G401.6 (cell line): Measurements from ENCODE around the gene VAMP1.
"Not testable (repeated sequence)": the region's sequence is repeated elsewhere in the genome, so short reads cannot be mapped to it uniquely, and the experiment has no call there.

ENCODE experiments used
- FAIRE-seq: peaks from 2 replicates; lab custom pipeline; 2012; peaks lifted over from hg19 to GRCh38; lab: Jason Lieb, UNC

The VAMP1 gene

DNA sequence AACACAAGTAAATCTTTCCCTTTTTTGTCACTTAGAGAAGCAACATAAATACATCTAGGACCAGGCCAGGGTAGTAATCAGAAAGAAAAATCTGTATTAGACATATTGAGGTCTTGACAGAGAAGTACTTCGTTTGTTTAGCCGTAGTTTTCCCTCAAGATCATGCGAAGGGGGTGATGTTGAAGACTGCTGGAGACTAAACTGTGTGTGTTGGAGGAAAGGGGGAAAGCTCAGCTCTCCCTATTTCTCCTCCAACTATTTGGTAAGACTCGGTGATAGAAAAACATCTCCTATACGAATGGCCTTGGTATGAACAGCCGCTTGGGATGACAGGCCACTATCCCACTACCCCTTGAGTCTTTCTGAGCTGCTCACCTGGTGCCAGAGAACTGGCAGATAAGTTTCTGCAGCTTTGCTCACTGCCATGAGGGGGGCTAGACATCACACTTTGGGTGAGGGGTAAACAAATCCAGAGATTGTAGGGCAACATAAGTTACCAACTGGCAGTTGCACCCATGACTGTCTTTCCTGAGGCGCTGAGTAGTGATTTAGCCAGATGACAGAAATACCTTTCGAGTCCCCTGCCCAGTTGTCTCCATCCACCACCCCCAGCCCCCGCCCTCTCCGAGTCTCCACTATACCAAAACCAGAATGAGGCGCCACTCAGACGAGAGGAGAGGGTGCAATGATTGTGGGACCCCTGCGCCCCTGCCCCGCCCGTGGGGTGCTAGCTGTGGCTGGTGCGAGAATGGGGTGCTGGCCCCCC, 685 bp downstream of the VAMP1 start:
- no peak for FAIRE-seq

DNA sequence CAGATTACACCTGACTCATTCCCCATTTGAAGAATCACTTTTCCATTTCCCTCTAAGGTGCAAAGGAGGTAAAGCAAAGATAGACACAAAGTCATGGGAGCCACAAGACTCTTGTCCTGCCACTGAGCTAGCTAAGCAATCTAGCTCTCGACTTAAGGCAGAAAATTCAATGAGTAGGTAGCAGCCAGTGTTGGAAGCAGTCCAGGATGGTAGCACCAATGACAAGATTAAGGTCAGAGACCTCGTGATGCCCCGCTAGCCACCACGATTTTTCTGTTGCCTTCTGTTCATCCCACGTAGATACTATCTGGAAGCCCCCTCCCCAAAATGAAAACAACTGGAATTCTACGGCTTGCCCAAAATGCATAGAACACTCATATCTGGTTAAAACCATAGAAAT, 1.4 kb downstream of the VAMP1 start:
- no peak for FAIRE-seq

DNA sequence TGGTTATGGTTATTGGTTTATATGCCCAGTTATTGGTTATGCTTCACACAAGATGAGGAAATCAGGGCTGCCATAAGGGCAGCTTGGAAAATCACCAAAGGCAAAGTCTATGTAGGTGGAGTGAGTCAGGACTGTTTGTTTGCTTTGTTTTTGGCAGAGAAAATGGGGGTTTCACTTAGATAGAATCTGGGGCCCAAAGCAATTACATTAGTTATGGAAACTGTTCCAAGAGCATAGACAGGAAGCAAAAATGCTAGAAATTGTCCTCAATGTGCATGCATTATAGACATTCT, 2.2 kb downstream of the VAMP1 start:
- FAIRE-seq, result no peak

DNA sequence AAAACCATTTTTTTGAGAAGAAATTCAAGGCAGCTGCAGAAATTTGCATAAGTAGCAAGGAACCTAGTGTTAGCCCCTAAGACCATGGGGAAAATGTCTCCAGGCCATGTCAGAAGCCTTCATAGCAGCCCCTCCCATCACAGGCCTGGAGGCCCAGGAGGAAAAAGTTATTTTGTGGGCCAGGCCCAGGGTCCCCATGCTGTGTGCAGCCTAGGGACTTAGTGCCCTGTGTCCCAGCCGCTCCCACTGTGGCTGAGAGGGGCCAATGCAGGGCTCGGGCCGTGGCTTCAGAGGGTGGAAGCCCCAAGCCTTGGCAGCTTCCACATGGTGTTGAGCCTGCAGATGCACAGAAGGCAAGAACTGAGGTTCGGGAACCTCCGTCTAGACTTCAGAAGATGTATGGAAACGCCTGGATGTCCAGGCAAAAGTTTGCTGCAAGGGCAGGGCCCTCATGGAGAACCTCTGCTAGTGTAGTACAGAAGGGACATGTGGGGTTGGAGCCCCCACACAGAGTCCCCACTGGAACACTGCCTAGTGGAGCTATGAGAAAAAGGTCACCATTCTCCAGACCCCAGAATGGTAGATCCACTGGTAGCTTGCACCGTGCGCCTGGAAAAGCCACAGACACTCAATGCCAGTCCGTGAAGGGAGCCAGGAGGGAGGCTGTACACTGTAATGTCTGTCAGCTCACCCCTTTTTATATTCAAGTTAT, 2.8 kb downstream of the VAMP1 start:
- not testable (repeated sequence) for FAIRE-seq

DNA sequence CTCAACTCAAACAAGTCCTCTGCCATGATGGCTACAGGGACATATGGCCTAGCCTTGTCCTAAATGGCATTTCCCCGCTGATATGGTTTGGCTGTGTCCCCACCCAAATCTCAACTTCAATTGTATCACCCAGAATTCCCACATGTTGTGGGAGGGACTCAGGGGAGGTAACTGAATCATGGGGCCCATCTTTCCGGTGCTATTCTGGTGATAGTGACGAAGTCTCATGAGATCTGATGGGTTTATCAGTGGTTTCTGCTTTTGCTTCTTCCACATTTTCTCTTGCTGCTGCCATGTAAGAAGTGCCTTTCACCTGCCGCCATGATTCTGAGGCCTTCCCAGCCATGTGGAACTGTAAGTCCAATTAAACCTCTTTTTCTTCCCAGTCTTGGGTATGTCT, 3.7 kb downstream of the VAMP1 start:
- FAIRE-seq, result not testable (repeated sequence)

DNA sequence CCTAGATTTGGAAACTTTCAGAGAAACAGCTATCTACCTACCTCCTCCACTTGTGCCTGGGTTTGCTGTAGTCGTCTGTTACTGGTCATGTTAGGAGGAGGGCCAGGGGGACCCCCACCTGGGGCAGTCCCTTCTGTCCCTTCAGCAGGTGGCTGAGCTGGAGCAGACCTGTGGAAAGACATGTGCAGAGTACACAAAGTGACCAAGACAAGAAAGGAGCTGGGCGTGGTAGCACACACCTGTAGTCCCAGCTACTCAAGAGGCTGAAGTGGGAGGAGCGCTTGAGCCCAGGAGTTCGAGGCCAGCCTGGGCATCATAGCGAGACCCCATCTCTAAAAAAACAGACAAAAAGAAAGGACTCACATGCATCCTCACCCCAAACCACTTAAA, 4.3 kb downstream of the VAMP1 start:
- FAIRE-seq, result no peak

DNA sequence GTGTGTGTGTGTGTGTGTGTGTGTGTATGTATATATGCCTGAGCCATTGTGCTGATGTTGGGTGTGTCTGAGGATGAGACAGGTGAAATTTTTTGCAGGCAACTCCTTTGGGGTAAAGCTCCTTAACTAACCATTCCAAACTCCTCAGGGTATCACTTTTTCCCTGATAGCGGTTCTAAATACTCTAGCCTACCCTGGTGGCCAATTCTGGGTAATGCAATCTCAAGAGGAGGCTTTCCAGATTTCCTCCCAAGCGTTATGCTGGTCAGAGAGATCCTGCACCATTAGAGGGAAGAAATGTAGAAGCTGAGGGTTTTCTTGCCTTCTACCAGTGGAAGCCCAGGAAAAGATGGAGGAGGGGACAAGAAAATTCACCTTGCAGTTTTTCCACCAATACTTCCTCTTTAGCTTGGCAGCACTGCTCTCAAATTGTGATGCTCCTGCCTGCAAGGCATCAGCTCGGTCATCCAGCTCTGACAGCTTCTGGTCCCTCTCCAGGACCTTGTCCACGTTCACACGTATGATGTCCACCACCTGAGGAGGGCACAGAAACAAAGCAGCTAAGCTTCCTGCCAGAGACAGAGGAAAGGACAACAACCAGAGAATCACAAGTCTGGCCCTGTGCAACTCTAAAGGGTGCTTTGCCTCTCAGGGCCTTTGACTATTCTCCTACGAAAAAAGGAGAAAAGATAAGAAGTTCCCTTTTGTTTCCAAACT, 4.9 kb downstream of the VAMP1 start:
- peak; percentile 88 for FAIRE-seq

DNA sequence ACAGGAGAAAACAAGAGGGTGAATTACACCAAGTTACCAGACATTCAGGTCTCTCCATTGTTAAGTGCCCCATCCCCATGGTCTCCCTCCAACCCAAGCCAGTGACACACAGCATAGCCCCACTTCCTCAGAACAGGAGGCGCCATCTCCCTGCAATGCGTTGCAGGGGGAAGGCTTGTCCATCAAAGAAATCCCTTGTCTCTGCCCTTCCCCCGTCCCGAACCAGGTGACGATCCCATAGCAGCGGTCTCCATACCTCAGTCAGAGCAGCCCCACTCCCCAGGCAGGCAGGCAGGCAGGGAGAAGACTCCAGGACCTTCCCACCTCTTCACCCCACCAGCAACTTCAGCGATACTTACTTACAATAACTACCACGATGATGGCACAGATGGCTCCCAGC, 5.9 kb downstream of the VAMP1 start:
- FAIRE-seq, result no peak

DNA sequence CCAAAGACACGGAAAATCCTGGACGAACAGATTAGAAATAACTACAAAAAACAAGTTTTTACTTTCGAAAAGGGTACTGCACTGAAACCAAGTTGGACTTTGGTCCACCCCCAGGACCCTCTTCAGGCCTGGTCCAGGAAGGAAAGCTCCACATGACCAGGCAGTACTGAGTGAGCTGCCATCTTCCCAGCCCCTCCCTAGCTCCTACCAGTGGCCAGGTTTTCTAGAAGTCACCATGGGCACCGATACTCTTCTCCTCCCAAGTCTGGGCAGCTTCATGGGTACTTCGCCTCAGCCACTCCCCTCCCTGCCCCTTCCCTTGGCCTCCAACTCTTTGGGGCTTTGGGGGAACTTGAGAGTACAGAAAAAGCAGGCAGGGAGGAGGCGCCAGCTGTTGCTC, 6.6 kb downstream of the VAMP1 start:
- FAIRE-seq, result no peak

DNA sequence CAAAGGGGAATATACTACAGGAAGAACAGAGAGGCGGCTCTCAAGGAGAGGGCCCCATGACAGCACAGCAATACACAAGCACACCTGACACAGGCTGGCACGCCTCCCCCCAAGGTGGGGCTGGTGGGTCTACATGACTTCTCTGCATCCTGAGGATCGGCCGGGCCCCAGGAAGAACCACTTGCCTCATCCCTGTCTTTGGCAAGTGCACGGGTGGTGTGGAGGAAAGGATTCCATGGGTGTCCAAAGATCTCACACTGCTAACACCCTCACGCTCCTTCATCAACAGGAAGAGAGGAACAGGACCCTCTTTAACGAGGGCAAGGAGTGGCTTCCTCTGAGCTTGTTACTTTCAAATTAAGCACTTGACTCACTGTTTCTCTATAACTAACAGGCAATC, 7.3 kb downstream of the VAMP1 start:
- FAIRE-seq, result no peak

DNA sequence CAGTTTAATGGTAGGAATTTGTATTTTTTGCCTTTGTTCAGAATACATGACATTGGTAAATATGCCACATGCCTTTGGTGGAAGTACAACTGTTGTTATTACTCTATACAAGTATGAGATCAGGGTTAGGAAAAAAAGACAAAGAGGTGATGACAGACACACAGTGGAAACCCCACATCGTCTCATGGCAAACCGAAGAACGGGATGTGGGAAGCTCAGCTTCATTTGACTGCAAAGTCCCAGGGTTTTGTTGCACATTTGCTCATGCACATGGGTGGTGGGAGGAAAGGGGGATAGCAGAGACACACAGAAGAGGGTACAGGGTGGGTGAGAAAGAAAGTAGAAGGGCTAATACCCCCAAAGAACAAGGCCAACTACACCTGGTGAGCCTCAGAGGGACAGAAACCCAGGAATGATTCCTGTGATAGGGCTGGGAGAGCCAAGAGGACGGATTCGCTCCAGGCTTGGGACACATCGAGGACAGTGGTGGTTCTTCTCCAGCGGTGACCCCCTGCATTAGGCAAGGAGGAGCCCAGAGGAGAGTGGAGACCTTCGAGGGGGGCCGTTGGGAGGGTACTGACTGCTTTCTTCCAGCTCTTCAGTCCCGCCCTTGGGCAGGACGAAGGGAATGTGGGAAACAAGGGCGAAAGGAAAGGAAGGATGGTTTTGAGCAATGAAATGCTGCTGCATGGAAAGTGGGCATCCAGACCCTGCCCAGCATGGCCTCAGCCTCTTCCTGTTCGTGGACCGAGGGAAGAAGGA, 8.1 kb downstream of the VAMP1 start:
- no peak for FAIRE-seq

DNA sequence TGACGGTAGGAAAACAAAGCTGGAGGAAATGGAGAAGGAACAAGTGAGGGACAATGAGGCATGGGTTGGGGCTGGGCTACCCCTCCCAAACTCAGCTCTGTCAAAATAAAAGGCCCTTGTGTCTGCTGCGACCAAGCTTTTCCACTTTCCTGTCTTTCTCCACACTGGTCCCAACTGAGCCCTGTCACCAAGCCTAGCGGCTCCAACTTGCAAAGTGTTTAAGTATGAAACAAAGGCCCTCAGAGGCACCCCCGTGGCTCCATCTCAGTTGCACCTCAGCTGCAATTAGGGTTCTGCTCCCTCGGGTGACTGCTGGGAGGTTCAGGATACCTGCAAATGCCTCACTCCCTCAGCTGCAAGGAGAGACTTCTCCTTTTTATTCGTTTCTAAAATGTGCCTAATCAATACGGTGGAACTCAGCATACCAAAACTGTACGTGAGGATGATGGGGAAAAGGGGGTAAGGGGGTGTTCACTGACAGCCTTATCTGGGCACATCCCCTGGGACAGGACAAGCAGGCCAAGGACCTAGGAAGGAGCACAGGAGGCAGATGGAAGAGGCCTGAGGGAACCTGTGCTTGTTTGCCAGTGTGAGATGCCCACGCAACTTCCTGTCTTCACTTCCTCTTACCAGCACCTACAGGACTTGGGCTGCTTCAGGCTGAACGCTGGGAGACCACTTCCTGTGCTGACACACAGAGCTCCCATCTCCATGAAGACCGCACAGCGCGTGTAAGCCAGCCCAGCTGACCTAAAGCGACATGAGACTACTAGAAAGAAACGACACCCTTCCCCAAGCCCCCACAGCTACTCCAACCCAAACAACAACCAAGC, 8.9 kb downstream of the VAMP1 start:
- FAIRE-seq, result no peak

DNA sequence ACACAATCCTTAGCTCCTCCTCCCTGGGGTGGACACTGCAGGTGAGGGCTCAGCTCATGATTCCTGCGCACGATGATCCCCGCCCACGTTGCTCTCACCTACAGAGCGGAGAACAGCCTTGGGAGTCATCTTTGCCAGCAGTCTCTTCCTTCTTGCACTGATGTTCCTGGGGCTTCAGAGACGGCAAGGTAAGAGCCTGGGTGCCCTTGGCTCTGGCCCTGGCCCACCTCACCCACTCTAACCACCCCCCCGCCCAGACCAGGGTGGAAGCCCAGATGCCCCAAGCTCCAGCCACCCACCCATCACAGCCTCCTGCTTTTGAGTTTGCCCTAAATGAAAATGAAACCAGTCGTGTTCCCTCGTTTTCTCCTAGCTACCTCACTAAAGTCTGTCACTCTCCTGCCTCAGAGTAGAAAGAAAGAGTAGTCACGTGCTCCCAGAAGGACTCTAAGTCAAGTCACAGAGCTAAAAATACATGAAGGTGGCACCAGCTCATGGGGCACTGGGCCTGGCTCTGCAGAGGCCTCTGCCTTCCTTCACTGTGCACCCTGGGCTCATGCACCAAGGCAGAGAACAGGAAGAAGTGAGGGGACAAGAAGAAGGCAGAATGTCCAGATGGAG, 9.6 kb downstream of the VAMP1 start:
- no peak for FAIRE-seq

DNA sequence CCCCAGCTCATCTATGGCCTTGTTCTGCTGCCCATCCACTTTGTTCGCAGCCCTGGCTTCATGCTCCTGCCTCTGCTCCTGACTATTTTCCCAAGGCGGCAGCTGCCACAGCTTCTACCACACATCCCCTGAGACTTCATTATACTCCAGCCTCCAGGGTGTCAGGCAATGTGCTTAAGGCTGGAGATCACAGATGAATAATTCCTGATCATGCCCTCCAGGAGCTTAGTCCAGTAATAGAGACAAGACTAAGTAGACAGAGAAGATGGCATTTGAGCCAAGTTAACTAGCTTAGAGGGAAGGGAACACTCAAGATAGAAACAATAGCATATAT, 11.5 kb downstream of the VAMP1 start:
- no peak for FAIRE-seq

DNA sequence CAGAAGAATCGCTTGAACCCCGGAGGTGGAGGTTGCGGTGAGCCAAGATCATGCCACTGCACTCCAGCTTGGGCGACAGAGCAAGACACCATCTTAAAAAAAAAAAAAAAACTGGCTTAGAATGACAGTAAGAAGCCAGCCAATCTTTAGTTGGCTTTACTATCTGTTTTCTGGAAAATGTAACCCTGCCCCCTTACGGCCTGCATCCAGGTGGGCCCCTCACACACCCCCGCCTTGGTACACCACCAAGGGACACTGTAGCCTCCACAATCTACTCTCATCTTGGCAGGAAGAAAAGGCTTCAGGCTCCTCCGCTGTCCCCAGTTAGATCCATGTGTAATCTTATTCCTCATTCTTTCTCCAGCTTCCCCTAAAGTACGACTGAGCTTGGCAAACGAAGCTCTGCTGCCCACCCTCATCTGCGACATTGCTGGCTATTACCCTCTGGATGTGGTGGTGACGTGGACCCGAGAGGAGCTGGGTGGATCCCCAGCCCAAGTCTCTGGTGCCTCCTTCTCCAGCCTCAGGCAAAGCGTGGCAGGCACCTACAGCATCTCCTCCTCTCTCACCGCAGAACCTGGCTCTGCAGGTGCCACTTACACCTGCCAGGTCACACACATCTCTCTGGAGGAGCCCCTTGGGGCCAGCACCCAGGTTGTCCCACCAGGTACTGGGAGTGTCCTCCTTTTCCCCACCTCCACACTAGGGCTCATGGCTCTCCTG, 12.0 kb downstream of the VAMP1 start:
- FAIRE-seq, result no peak

DNA sequence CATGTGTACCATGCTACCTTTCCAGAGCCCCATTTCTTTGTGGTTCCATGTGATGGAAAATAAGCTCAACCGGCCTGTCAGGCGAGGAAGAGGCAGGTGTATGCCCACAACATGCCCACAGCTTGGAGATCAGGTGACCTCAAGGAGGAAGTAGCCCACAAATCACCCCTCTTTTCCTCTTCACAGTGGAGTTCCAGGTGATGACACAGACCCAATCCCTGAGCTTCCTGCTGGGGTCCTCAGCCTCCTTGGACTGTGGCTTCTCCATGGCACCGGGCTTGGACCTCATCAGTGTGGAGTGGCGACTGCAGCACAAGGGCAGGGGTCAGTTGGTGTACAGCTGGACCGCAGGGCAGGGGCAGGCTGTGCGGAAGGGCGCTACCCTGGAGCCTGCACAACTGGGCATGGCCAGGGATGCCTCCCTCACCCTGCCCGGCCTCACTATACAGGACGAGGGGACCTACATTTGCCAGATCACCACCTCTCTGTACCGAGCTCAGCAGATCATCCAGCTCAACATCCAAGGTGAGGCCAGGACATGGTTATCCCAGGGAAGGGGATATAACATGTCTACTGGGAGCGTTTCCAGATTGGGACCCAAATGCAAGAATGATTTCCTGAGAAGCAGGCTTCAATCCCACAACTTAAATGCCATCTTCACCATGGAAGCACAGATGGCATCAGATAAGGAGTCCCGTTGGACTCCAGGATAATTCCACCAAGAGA, 13.1 kb downstream of the VAMP1 start:
- no peak for FAIRE-seq

DNA sequence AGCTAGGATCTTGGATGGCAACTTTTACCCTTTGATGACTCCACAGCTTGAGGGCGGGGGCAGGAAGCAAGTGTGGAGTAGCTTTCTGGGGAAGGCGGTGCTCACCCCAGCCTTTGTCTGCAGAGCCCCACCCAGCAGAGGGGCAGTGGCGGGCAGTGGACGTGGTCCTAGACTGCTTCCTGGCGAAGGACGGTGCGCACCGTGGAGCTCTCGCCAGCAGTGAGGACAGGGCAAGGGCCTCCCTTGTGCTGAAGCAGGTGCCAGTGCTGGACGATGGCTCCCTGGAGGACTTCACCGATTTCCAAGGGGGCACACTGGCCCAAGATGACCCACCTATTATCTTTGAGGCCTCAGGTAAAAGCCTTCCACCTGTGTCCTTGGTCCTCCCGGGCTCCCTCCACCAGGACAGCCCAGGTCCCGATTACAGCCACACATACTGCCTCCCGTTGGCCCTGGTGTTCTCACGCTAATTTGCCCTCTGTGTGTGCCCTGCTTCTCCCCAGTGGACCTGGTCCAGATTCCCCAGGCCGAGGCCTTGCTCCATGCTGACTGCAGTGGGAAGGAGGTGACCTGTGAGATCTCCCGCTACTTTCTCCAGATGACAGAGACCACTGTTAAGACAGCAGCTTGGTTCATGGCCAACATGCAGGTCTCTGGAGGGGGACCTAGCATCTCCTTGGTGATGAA, 17.4 kb downstream of the VAMP1 start:
- FAIRE-seq, result no peak

DNA sequence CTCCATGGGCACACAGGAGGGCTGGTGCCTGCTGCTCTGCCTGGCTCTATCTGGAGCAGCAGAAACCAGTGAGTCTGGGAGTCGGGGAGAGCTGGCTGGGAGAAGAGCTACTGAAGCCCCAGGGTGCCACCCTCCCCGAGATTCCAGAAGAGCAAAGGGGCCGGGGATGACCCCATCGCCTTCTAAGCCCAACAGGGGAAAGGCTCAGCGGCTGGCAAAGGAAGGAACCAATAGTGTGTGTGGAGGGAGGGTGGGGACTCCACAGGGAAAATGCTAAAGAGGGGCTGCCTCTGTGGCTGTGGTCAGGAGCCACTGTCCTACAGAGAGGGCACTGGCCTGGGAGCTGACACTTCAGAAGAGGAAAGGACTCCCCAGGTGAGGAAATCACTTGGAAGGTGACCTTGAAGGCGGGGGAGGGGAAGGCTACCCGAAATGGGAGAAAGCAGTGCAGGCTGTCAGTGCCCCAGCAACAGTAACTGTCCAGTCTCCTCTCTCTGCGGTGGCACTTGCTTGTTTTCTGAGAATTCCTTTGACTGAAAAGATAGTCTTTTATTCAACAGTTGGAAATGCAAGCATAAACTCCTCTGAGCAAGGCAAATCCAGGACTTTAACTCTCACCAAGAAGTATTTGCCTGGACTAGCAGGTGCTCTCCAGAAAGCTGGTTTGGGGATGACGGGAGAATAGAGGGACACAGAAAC, 18.1 kb downstream of the VAMP1 start:
- no peak for FAIRE-seq
